K562 (cell line): ENCODE data around the gene ZSWIM7.

Experiments used
- DDX20 ChIP-seq: fragments of 450-650 bp; IDR thresholded peaks from 2 replicates; pipeline ENCODE4 v1.6.1; 2016; ENCODE audit warnings: missing genetic modification characterization, low read depth, mild to moderate bottlenecking, missing compliant biosample characterization, moderate library complexity
- E2F6 ChIP-seq, 2 experiments: IDR thresholded peaks; 2 replicates each; pipeline ENCODE4 v1.6.1; 2011; ENCODE audit warnings: borderline replicate concordance in 1 of 2, control low read depth in 1 of 2, low read depth in 1 of 2, low read length in 1 of 2, mild to moderate bottlenecking in 1 of 2, mixed read lengths in 1 of 2, moderate library complexity in 1 of 2; ENCODE audit not compliant: insufficient read depth in 1 of 2, insufficient read length in 1 of 2, poor library complexity in 1 of 2, severe bottlenecking in 1 of 2; ENCODE audit errors: extremely low read depth in 1 of 2
- FOSL1 ChIP-seq: fragments of 200-800 bp; sonication (Bioruptor generic); conservative IDR thresholded peaks from 2 replicates; pipeline ENCODE4 v1.6.1; 2016; ENCODE audit warnings: missing genetic modification characterization, missing compliant biosample characterization
- TBL1XR1 ChIP-seq, 2 experiments: IDR thresholded peaks; 2 replicates each; pipeline ENCODE4 v1.6.1; 2012; ENCODE audit warnings: improper control_type of control experiment in 2 of 2, low read length in 2 of 2, mild to moderate bottlenecking in 1 of 2
- TF ChIP-seq, protein P1 (sequence below): fragments of 450-650 bp; IDR thresholded peaks from one replicate; pipeline ENCODE4 v1.6.1; 2018; ENCODE audit warnings: mild to moderate bottlenecking, moderate library complexity; ENCODE audit not compliant: partially characterized antibody
- TF ChIP-seq, protein P2 (sequence below): fragments of 200-800 bp; sonication (Bioruptor generic); IDR thresholded peaks from 2 replicates; pipeline ENCODE4 v1.6.1; 2017; ENCODE audit warnings: missing genetic modification characterization, missing compliant biosample characterization

DNA sequence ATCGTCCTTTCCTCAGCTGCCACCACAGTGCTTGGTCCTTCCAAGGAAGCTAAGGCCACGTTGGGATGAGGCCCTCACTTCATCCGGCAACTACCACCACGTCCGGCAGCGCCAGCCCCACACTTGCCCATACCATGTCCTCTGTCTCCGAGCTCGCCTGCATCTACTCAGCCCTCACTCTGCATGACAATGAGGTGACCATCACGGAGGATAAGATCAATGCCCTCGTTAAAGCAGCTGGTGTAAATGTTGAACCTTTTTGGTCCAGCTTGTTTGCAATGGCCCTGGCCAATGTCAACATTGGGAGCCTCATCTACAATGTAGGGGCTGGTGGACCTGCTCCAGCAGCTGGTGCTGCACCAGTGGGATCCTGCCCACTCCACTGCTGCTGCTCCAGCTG, 45.0 kb upstream of the ZSWIM7 start:
- TF ChIP-seq E2F6 (IDR thresholded peaks at IDR 0.05; ENCODE audit: borderline replicate concordance in 1 of 2, extremely low read depth in 1 of 2, insufficient read depth in 1 of 2, insufficient read length in 1 of 2, low read depth in 1 of 2, low read length in 1 of 2, poor library complexity in 1 of 2, severe bottlenecking in 1 of 2) (no peak), TBL1XR1 (IDR thresholded peaks at IDR 0.05; ENCODE audit: low read length in 2 of 2) (no peak), DDX20 (tag) (no peak), FOSL1 (no peak)
- TF ChIP-seq, protein P1, sequence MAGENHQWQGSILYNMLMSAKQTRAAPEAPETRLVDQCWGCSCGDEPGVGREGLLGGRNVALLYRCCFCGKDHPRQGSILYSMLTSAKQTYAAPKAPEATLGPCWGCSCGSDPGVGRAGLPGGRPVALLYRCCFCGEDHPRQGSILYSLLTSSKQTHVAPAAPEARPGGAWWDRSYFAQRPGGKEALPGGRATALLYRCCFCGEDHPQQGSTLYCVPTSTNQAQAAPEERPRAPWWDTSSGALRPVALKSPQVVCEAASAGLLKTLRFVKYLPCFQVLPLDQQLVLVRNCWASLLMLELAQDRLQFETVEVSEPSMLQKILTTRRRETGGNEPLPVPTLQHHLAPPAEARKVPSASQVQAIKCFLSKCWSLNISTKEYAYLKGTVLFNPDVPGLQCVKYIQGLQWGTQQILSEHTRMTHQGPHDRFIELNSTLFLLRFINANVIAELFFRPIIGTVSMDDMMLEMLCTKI: no peak
- TF ChIP-seq, protein P2, sequence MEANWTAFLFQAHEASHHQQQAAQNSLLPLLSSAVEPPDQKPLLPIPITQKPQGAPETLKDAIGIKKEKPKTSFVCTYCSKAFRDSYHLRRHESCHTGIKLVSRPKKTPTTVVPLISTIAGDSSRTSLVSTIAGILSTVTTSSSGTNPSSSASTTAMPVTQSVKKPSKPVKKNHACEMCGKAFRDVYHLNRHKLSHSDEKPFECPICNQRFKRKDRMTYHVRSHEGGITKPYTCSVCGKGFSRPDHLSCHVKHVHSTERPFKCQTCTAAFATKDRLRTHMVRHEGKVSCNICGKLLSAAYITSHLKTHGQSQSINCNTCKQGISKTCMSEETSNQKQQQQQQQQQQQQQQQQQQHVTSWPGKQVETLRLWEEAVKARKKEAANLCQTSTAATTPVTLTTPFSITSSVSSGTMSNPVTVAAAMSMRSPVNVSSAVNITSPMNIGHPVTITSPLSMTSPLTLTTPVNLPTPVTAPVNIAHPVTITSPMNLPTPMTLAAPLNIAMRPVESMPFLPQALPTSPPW (CRISPR knock-in tag): no peak
